ENCODE measurements around the gene HHAT.

The HHAT gene

GRCh38 chr1:210635108-210635507 is 306.4 kb downstream of the HHAT start:
- TF ChIP-seq CTCF (IDR thresholded peaks at IDR 0.05): no peak

- no peak for TF ChIP-seq CTCF (IDR thresholded peaks at IDR 0.05)
Measured at GRCh38 chr1:210641582-210641981, 312.9 kb downstream of the HHAT start.

GRCh38 chr1:210645582-210646257 is 317.0 kb downstream of the HHAT start:
- no peak for TF ChIP-seq CTCF (IDR thresholded peaks at IDR 0.05)

GRCh38 chr1:210646258-210646616 is 317.5 kb downstream of the HHAT start:
- no peak for TF ChIP-seq CTCF (IDR thresholded peaks at IDR 0.05)

GRCh38 chr1:210647406-210648333 is 319.0 kb downstream of the HHAT start:
- TF ChIP-seq CTCF (IDR thresholded peaks at IDR 0.05): no peak

GRCh38 chr1:210648588-210649269 is 320.0 kb downstream of the HHAT start:
- no peak for TF ChIP-seq CTCF (IDR thresholded peaks at IDR 0.05)

- no peak for TF ChIP-seq CTCF (IDR thresholded peaks at IDR 0.05)
Measured at GRCh38 chr1:210650403-210650802, 321.7 kb downstream of the HHAT start.
